SK-N-MC (cell line): ENCODE results near the gene SPTSSA.

ENCODE experiments used
- DNase-seq: peaks from one replicate; pipeline ENCODE4 v3.0.0-alpha.2; 2011; ENCODE audit warnings: low read depth, low spot score
- H3K27ac ChIP-seq: fragments of 200-600 bp; sonication (generic); 2 replicates; pipeline ENCODE4 v1.5.1; 2016; ENCODE audit warnings: mixed run types
- H3K36me3 ChIP-seq: fragments of 200-600 bp; sonication (generic); 2 replicates; pipeline ENCODE4 v1.6.1; 2017; ENCODE audit warnings: antibody characterized with exemption, low read length, mixed read lengths; ENCODE audit not compliant: insufficient read depth
- H3K4me3 ChIP-seq: fragments of 200-600 bp; sonication (generic); 2 replicates; pipeline ENCODE4 v1.5.1; 2016
- H3K9ac ChIP-seq: fragments of 200-600 bp; sonication (generic); 2 replicates; pipeline ENCODE4 v1.8.0; 2017; ENCODE audit warnings: mixed run types, mixed read lengths; ENCODE audit not compliant: insufficient read length
- H3K9me3 ChIP-seq: fragments of 200-600 bp; sonication (generic); 2 replicates; pipeline ENCODE4 v1.6.1; 2017; ENCODE audit warnings: low read depth, mild to moderate bottlenecking, antibody characterized with exemption, low read length, moderate library complexity, mixed read lengths
- EZH2 ChIP-seq: fragments of 200-600 bp; sonication (generic); IDR thresholded peaks from one replicate; pipeline ENCODE4 v1.6.1; 2017; ENCODE audit warnings: antibody characterized with exemption
- FOXP2 ChIP-seq: optimal IDR thresholded peaks from 2 replicates; pipeline ENCODE3; 2011; ENCODE audit warnings: mild to moderate bottlenecking, moderate library complexity; ENCODE audit not compliant: insufficient read depth; ENCODE audit errors: extremely low read length, control extremely low read depth
- POLR2AphosphoS5 ChIP-seq: IDR thresholded peaks from 2 replicates; pipeline ENCODE4 v1.6.1; 2012; ENCODE audit warnings: mild to moderate bottlenecking, low read depth, low read length, borderline replicate concordance

The SPTSSA gene

DNA sequence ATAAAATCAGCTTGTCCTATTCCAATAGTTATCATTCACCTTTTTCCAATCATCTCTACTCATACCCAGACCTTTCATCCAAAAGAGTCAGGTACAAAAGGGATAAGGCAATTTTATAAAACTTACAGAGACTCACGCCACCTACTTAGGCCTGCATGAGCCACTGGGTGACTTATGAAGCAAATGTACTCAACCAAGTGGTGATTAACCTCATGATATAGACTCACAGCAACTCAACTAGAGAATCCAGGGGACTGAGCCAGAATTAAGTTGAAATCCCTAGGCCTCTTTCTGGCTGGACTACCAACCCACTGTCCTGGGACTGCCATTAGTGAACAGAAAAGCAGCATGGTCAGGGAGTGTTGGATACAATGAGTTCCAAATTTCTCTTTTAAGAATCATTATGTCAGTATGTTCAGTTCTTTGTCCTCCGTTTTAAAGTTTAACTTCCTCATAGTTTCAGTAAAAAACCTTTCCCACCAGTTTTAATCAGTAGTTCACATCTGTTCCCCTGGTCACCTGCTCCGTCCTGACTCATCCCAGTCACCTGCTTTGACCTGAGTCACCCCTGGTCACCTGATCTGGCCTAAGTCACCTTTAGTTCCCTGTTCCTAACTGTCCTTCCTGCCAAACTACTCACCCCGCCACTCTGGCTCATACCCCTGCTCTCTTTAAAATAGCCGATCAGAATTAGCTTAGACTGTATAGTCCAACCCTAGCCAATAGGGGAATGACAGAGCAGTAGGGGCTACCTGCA is 36.8 kb downstream of the SPTSSA start:
- H3K36me3 ChIP-seq: no peaks in the 10 kb centered on the region
- DNase-seq: no peak
- TF ChIP-seq FOXP2 (no peak), POLR2AphosphoS5 (no peak), EZH2 (no peak)
- H3K4me3 ChIP-seq: no peak overlapping the region
- H3K9ac ChIP-seq: no peak overlapping the region
- H3K9me3 ChIP-seq: no peaks in the 10 kb centered on the region
- H3K27ac ChIP-seq: no peak overlapping the region

DNA sequence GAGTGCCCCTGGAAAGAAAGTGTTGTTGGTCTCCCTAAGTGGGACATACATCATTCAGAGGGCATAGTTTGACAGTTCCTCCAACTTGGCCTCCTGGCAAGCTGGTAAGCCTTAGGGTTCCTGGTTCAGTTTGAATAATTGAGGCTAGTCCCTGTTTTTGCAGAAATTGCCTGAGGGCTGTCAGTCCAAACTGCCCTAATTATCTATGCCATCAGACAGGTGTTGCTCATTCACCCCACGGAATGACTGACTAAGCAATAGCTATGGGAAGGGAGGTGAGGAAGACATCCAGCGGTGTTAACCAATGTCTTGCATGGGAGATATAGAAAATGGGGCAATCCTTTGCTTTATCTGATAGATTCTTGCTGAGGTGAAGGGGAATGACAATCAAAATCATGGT is 37.6 kb downstream of the SPTSSA start:
- no peak overlapping the region for H3K4me3 ChIP-seq
- H3K9me3 ChIP-seq: no peaks in the 10 kb centered on the region
- H3K27ac ChIP-seq: no peak overlapping the region
- H3K9ac ChIP-seq: no peak overlapping the region
- TF ChIP-seq EZH2 (no peak), FOXP2 (no peak), POLR2AphosphoS5 (no peak)
- H3K36me3 ChIP-seq: no peaks in the 10 kb centered on the region
- no peak for DNase-seq

DNA sequence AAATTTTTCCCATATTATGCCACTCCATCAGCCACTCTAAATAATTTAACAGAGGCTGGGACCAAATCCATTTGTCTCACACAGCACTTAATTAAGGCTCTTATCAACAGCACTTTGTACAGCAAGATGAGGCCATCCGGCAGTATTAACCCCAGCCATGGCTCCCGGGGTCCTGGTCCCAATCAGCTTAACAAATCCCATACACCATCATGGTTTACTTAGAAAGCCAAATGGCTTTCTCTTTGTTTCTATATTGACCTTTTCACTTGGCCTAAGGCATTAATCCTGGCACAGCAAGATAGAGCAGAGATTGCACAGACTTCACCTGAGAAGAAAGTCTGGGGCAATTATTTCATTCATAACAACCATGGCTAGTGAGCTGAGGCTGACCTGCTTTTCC is 38.6 kb downstream of the SPTSSA start:
- no peak overlapping the region for H3K27ac ChIP-seq
- no peak for TF ChIP-seq EZH2
- TF ChIP-seq POLR2AphosphoS5: no peak
- TF ChIP-seq FOXP2: no peak
- H3K4me3 ChIP-seq: no peak overlapping the region
- no peak overlapping the region for H3K9ac ChIP-seq
- H3K9me3 ChIP-seq: no peaks in the 10 kb centered on the region
- no peak for DNase-seq
- H3K36me3 ChIP-seq: no peaks in the 10 kb centered on the region

DNA sequence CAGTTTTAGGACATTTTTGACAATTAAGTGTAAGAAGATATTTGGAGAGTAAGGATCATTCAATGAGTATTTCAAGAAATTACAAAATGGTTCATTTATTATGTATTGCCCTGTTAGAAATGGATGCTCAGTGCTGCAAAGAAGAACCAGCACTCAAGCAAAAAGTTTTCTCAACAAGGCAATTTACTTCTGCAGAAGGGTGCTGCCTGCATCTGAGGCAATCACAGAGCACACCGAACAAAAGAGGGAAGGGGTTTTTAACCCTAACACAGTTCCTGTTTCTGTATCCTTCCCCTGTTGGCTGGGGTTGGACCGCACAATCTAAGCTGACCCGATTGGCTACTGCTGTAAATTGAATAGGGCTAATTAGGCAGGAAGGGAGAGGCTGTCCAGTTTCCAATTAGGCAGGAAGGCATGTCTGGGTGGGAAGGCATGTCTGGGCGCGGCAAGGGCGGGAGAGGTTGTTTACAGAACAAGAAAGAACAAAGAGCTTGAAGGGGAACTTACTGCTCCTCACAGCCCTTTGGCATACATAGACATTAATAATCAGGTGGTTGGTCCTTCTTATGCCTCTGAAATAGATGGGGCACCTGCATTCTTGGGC is 41.4 kb downstream of the SPTSSA start:
- H3K27ac ChIP-seq: no peak overlapping the region
- no peaks in the 10 kb centered on the region for H3K36me3 ChIP-seq
- no peak overlapping the region for H3K4me3 ChIP-seq
- TF ChIP-seq EZH2 (no peak), POLR2AphosphoS5 (no peak), FOXP2 (no peak)
- no peak overlapping the region for H3K9ac ChIP-seq
- H3K9me3 ChIP-seq: no peaks in the 10 kb centered on the region
- DNase-seq: no peak

DNA sequence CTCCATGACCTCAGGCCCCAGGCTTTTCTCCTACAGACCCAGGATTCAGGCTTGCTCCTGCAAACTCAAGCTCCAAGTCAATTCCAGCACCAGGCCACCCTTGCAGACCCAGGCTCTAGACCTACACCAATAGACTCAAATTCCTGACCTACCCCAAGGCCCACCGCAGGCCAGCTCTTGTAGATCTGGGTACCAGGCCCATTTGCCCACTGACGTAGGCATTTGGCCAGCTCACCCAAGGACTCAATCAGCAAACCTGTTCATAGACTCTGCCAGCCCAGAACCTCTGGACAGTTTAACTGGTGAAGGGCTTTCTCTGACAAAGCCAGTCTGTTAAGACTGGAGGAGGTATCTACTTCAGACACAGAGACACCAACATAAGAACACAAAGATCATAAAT is 52.3 kb downstream of the SPTSSA start:
- no peak for DNase-seq
- Histone ChIP-seq H3K36me3 (no peaks in the 10 kb centered on the region), H3K9me3 (no peaks in the 10 kb centered on the region), H3K27ac (no peak overlapping the region), H3K9ac (no peak overlapping the region), H3K4me3 (no peak overlapping the region)
- TF ChIP-seq FOXP2 (no peak), POLR2AphosphoS5 (no peak), EZH2 (no peak)

DNA sequence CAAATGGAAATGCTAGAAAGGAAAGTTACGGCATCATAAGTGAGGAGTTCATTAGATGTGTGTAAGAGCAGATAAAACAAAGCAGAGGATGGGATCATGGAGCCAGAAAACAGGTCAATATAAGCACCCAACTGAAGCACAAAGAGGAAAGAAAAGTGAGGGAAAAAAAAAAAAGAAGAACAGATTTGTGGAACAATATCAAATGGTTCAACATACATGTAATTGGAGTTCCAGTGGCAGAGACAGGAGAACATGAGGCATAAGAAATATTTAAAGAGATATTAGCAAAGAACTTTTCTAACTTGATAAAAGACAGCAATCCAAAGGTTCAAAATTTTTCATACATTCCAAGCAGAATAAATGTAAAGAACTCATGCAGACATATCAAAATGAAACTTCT is 54.1 kb downstream of the SPTSSA start:
- DNase-seq: no peak
- Histone ChIP-seq H3K9me3 (no peaks in the 10 kb centered on the region), H3K36me3 (no peaks in the 10 kb centered on the region), H3K4me3 (no peak overlapping the region), H3K27ac (no peak overlapping the region), H3K9ac (no peak overlapping the region)
- TF ChIP-seq EZH2 (no peak), POLR2AphosphoS5 (no peak), FOXP2 (no peak)

DNA sequence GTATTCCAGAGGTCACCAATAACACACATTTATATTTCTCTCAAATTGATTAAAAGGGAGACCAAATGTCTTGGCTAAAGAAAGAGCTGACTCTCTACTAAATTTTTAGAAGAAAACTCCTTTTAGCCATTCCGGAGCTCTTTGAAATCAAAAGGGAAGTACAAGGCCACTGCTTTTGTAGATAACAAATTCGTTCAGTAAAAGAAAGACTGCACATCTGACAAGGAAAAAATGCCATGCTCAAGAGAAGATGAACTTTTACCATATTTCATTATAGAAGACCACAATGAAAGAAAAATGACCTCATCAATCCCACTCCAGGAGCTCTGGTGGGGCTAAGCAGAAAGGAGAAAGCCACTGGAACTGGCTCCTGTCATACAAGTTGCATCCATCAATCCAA is 57.6 kb downstream of the SPTSSA start:
- H3K9ac ChIP-seq: no peak overlapping the region

DNA sequence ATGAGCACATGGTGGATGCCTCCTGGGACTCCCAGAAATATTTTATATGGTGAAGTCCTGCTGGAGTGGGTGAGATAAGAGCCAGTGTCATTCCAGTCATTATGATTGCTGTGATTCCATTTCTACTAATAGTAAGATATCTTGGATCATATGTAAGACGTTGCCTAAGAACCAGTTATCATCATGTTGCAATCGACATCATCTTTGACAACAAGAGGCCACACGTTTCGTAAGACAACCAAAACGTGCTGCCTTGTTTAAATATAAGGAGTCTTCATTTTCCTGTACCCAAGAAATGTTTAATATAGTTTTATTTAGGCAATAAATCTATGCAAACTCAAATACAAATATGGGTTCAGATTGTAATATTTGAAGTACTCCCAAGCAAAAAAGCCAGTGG is 58.4 kb downstream of the SPTSSA start:
- no peak overlapping the region for H3K4me3 ChIP-seq
- no peak for DNase-seq
- TF ChIP-seq POLR2AphosphoS5: no peak
- no peaks in the 10 kb centered on the region for H3K9me3 ChIP-seq
- no peak overlapping the region for H3K27ac ChIP-seq
- no peaks in the 10 kb centered on the region for H3K36me3 ChIP-seq
- no peak overlapping the region for H3K9ac ChIP-seq

More for the DNA sequence above, 57.6 kb downstream of the SPTSSA start:
- H3K9me3 ChIP-seq: no peaks in the 10 kb centered on the region
- H3K27ac ChIP-seq: no peak overlapping the region
- no peak overlapping the region for H3K4me3 ChIP-seq
- no peak for TF ChIP-seq EZH2
- TF ChIP-seq POLR2AphosphoS5: no peak
- no peak for TF ChIP-seq FOXP2
- DNase-seq: no peak
- H3K36me3 ChIP-seq: no peaks in the 10 kb centered on the region
